NCI-H128 (cell line): ENCODE results near the gene EFCC1.

Experiments used
- DNase-seq: peaks from one replicate; lab custom pipeline; 2025; ENCODE audit not compliant: unreplicated experiment; lab: John Stamatoyannopoulos, UW

EFCC1 gene

DNA sequence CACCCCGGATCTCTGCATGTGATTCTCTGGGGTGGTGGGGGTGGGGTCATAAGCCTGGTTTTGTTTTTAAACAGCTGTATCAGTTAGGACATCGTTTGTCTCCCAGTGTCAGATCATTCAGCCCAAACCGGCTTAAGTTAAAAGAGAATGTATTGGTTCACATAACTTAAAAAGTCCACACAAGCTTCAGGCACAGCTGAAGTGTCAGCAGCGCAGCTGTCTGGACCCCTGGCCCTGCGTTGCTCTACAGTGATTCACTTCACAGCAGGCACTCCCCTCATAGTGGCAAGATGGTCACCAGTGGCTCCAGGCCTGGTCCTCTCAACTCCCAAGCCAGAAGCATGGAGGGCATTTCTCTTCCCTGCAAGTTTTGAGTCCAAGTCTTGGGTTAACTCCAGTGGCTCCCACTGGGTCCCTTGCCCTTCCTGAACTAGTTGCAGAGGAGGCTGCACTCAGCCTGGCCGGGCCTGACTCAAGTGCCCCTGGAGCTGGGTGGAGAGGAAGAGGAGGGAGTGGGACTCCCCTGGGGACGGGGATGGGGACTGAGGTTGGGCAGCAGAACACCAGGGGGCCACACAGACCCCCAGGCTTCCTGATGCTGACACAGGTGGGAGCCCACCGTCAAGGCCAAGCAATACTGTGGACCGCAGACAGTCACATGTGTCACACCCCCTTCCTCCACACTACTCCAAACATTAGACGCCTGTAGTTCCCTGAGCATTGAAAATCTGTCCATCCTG is 30.5 kb downstream of the EFCC1 start:
- no peak for DNase-seq

DNA sequence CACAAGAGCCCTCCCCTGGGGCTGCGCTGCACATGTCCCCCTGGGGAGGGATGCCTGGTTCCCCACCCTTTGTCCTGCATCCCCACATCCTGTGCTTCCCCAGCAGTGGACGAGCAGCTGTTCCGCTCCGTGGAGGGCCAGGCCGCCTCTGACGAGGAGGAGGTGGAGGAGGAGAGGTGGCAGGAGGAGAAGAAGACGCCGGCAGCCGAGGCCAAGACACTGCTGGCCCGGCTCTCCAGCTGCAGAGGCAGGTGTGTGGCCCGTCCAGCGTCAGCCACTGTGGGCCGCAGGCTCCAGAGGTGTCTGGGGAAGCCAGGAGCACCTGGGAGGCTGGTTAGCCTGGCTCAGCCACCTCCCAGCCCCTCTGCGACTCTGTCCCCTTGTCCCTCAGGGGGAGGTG is 31.6 kb downstream of the EFCC1 start:
- no peak for DNase-seq

DNA sequence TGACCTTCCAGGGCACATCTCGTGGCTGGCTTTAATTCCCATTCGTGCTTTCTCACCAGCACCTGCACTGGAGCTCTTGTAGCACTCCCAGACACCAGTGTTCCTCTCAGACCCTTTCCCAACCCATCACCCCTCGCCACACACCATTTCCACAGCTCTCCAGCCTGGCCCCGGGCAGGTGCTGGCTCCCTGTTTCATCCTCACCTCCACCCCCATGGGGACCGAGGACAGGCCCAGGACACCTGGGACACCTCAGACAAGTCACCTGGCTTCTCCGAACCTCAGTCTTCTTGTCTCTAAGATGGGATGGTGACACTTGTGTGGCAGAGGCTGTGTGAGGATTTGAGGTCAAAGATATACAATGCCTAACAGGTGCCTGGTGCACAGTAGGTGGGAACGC is 32.0 kb downstream of the EFCC1 start:
- DNase-seq: no peak

DNA sequence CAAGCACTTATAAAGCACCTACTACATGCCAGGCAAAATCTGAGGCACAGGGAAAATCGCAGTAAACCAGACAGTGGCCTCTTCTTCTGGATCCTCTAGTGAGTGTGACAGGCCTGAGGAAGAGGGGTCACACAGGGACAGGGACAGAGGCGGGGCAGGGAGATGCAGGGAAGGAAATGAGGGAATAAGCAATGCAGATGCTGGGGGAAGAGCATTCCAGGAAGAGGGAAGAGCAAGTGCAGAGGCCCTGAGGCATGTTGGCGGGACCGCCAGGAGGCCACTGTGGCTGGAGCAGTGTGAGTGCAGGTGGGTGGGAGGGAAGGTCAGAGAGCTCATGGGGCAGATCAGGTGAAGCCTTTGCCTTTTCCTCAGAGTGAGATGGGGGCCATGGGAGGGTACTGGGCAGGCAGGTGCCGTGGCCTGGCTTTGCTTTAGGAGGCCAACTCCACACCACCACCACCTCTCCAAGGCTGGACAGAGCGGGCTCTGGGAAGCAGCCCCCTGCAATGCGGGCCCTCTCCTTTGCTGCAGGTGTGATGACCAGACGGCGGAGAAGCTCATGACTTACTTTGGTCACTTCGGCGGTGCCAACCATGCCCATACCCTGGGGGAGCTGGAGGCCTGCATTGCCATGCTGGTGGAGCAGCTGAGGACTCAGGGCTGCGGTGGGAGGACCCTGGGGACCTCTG is 32.7 kb downstream of the EFCC1 start:
- DNase-seq: no peak

DNA sequence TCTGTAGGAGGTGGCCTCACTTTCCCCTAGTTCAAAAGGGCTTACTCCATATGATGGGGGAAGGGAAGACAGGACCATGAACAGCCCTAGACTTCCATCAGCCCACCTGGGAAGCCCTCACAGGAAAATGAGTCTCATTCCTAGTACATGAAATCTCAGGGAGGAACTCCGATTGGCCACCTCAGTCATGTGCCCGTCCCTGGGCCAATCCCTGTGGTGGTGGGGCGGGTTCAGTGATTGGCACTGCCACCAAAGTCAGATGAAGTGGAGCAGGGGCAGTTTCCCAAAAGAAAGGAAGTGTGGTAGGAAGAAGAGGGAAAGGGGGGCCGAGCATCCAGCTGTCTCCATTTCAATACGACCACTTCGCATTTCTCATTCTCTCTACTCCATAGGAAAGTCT is 33.5 kb downstream of the EFCC1 start:
- no peak for DNase-seq

DNA sequence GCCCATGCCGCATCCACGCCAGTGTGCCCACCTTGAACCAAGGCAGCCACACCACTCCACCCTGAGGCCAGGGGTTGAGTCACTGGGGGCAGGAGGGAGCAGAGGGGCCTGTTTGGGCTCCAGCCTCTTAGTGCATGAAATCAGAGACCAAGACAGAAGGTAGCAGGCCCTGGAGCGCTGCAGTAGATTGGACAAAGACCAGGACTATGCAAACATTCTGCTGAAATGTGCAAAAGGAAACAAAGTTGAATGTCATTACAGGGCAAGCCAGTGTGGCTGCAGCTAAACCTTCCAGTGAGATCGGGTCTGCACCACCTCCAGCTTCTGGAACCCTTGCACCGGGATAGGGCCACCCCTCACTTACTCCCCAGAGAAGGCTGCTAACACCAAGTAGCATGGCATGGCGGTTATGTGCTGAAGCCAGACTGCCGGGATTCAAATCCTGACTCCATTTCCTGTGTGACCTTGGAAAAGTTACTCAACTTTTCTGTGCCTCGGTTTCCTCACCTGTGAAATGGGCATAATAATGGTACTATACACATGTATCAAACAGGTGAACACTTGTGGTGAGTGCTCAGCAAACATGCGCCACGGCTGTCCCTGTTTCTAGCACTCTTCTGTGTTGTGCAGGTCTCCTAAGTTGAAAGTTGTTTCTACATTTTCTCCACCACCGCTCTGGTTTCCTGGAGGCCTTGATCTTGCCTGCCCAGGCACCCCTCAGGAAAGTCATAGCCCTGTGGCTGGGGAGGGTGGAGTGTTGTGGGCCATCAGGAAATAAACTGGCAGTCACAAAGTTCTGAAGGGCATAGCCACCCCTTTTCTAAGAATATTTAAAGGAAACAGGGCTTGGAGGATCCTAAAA is 34.5 kb downstream of the EFCC1 start:
- DNase-seq: no peak

DNA sequence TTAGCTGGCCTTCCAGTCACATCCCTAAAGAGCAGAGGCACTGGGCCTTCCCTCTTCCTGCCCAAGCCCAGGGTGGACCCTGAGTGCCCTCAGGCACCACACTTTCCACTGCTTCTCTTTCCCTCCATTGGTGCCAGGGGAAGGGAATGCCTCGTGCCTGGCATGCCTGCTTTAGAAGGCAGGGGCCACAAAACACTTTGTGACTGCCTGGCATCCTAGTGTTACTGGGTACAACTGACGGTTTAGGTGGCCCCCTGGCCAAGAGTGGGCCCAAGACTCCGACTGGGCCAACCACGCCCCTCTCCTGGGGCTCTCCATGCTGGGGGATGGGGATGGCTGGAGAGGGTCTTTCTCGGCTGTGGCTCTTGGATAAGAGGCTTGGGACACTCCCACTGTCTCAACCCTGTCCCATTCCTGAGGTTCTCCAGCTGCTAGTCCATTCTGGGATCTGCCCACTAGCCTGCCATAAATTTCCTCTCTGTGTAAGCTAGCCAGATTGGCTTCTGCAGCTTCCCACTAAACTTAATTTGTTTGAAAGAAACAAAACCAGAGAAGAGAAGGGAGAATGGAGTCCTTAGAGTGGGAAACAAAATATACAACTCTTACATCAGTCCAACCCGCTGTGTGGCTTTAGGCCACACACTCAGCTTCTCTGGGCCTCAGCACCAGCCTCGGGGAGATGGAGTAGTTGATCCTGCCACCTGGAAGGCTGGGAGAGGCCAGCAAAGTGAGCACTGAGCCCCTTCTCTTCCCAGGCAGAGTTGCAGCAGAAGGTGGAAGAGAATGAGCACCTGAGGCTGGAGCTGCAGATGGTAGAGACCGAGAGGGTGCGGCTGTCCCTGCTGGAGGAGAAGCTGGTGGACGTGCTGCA is 35.4 kb downstream of the EFCC1 start:
- no peak for DNase-seq

DNA sequence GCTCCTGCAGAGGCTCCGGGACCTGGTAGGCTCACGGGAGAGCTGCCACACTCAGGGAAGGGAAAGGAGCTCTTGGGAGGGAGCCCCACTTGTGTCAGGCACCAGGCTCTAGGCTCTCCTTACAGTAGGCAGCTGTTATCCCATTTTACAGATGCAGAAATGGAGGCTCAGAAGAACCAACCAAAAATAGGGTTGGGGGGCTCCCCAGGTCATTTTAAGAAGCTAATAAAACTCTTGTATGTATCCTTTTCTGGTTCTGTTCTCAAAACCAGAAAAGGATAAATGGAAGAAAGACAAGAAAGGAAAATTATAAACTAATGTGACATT is 36.0 kb downstream of the EFCC1 start:
- no peak for DNase-seq

DNA sequence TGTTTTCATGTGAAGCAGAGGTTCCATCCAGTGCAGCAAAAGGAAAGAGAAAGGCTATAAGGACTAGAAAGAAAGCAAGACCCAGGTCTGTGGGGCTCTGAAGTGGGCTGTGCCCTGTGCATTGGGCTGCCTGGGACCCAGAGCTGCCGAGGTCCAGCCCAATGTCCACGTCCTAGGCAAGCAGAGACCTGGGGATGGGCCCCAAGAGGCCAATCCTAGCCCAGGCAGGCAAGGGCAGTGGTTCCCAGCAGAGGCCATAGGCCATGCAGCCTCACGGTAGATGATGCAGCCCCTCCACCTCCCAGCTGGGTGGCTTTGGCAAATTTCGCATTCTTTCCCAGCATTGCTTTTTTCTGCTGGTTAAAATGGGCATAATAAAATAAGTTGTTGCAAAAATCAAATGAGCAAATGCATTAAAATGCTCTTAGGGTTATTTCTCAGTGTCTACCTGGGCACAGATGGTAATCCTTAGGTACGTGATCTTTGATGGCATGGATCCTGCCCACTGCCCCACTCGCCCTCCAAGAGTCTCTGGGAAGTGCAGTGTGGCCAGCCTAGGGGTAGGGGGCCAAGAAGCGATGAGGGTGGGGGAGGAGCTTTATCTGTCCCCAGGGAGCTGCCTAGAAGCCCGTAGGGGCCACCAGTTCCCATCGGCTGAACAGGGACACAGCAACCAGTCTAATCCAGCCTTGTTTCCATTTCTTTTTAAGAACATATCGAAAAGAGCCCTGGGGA is 37.2 kb downstream of the EFCC1 start:
- DNase-seq: no peak

DNA sequence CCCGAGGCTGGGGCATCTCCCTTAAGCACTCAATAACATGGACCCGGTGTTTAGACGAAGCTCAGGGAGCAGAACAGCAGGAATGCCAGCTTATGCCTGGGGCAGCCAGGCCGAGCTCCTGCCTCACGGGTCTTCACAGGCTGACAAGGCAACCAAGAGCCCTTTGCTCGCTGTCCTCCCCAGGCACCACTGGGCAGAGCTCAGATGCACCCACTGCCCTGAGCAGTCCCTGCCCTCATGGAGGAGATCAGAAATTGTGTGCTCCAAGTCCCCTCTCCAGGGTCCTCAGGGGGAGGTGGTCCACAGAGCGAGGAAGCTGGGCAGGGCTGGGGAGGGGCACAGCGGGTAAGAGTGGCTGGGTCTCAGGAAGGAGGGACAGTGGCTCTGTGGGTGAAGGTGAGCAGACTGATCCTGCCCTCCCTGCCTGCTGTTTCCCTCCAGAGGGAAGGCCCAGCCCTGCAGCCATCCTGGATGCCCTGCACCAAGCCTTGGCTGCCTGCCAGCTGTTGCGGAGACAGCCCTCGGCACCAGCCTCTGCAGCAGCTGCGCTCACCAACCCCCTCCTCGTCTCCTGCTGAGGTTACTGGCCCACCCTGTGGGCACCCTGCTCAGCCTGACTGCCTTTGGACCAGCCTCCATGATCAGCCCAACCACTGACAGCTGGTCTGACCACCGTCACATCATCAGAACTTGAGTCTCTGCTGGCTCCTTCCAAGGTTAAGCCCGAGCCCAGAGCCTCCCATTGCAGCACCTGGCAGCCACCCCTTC is 38.4 kb downstream of the EFCC1 start:
- DNase-seq: peak; percentile 23

DNA sequence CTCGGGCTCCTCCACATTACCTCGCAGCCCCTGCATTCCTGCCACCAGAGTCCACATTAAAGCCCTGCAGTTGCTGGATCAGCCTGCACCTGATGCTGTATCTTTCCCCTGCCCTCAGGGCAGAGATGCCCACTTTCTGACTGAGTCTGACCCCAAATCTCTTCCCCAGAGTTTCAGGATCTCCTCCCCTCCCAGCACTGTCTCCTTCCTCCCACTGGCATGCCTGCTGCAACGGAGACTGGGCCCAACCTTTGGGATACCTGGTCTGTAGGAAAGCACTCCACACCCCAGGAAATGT is 38.9 kb downstream of the EFCC1 start:
- no peak for DNase-seq

DNA sequence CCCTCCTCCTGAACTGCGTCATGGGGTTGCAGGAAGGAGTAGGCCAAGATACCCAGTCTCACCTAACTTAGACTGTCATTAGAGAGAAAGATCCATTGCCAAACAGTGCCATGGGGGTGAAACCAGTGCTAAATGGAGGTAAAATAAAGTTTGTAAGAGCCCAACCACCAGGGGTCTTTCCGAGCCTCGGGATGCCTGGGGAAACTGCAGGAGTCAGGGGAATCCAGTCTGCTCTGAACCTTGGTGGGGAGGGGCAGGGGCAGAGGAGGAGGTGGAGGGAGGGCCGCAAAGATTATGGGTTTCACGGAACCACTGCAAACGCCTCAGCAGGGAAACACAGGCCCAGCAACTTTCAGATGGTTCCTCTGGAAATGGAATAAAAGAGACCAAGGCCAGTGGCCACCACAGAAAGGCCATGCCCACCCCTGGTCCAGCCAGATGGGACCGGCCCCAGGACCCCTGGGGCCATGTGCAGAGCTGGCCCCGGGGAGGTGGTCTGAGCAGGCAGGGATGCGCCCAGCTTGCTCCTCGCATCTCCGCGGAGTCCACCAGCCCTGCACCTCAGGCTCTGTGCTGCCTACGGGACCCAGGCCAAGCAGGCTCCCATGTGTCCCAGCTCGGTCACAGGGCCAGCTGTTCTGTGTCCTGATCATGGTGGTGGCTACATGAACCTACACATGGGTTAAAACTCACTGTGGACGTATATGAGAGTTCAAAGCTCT is 39.6 kb downstream of the EFCC1 start:
- DNase-seq: no peak

DNA sequence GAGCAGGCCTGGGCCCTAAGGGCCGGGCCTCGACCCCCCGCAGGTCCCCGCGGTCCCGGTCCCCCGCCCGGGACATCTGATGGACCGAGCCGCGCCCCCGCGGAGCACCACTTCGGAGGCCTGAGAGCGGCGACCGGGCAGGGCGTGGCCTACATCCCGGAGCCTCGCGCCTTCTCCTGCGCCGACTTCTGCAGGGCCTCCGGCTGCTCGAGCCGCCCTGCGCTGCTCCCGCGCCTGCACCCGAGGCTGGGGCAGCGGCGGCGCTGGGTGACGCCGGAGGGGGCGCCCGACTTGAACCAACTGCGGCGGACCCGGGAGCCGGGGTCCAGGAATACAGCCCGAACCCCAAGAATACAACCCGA is 44.6 kb downstream of the EFCC1 start:
- DNase-seq: no peak

DNA sequence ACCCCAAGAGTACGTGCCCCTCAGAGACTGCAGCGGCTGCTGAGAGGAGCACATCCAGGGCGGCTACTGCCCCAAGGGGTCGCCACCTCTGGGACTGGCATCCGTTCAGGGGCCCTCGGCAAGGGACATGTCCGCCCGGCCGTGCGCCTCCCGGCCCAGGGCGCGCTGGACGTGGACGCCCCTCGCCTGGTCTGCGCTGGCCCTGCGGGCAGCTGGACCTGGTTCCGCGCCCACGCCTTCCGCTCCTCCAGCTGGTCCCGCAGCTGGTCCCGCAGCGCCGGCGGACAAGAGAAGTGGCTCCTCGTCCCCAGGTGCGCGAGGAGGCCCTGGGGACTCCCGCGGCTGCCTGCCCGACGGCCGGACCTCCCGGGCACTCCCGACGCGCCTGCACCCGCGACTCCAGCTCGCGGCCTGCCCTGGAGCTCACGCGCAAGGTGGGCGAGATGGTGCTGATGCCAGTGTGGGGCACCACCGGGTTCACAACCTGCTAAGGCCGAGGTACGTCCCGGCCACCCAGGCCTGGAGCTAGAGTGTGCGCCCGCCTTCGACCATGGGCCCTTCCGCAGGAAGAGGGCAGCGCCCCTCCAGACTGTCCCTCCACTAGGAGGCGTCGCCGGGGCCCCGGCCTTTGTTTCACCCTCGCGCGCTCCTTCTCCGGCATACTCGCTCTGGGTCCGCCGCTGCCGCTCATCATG is 45.1 kb downstream of the EFCC1 start:
- no peak for DNase-seq

DNA sequence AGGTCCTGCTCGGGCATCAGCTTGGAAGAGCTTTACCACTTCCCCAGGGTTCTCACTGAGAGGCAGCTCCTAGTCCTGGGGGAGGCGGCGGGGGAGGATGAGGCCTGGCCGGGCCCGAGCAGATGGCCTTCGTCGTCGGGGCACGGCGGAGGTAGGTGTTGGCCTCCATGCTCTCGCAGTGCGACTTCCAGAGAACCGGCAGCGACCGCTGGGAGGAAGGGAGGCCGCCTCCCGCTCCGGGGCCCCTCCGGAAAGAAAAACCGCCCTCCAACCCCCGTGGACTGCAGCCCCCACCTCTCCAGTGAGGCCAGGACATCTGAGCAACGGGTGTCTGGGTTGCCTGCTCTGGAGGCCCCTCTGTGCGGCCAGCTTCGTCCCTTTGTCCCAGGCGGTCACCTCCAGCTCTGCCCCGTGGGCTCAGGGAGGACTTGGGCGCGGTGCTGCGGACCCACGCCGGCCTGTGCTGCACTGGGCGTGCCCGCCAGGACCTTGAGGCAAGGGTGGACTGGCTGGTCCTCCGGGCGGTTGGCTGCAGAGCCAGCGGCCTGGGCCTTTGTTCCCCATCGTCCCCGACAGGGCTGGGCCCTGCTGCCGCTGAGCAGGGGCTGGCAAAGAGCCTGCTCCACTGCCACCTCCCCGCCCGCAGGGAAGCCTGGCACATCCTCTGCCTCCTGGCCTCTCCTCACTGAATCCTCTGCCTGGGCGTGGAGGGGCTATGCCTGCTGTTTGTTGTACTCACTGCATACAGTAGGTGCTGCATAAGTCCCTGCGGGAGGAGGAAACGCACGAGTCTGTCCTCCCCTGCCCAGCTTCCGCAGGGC is 45.8 kb downstream of the EFCC1 start:
- no peak for DNase-seq

DNA sequence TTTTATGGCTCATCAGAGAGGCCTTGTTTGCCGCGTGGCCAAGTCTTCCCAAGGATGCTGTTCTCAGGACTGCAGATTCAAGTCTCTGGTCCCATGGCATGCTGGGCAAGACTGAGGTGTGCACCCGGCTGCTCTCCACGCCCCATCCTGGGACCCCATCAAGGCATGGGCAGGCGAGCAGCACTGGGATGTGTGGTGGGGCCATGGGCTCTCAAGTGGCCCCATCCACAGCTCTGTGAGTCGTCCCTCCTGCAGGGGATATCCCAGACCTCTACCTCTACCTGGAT is 46.4 kb downstream of the EFCC1 start:
- DNase-seq: no peak

DNA sequence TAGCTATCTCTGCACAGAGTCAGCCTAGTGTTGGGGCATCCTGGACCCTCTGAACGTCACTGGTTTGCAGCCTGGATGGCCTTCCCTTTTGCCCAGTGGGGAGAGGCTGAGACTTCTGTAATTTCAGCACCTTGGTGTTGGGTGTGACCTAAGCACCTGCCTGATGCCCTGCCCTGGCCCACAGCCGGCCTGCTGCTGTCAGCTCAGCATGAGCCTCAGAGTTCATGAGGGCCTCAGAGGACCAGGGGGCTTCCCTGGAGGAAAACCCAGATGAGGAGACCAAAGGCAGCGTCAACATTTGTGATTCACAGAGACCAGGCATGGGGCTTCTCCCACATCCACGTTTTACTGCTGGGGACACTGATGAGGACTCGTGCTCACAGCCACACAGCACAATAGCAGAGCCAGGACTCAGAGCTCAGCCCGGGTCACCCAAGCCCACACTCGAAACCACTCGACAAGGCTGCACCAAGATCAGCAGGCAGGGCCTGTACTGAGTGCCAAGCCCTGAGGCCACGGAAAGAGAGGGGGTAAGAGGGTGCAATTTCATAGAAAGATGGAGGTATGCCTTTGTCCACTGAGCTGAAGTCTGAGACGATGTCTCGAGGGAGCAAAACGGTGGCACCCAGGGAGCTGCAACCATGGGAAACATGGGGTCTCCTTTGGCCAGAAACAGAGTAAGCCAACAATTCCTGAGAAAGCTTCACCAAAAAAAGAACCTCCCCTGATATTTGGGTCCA is 49.6 kb downstream of the EFCC1 start:
- no peak for DNase-seq
